ENCODE data around the gene BORCS5. TPM values are rescaled to one million over a fixed set of nuclear protein-coding genes. Genes with fewer than 3 reads are reported as not detected.

BORCS5 gene
- polyA plus RNA-seq, 1 experiment = 13.6 TPM

GRCh38 chr12:12443431-12443878 lies 86.6 kb downstream of the BORCS5 start:
- Histone ChIP-seq H3K27me3 (ENCODE audit: control insufficient read depth, insufficient read depth, low read length) (no peaks in the 10 kb centered on the region), H3K9me3 (ENCODE audit: control insufficient read depth, insufficient read depth, low read length) (no peaks in the 10 kb centered on the region), H3K27ac (ENCODE audit: low read depth, low read length) (no peak overlapping the region), H3K4me3 (ENCODE audit: low read depth, low read length) (no peak overlapping the region)
- DNase-seq (ENCODE audit: low read depth, low spot score) = no peak
- ChIA-PET CTCF (interaction anchor here (0.6 kb wide), 1 partner anchor 271 kb away, joined by 3 read pairs; no protein-coding TSS in a partner anchor), POLR2A (no interaction called here)
- no peak for TF ChIP-seq CTCF (IDR thresholded peaks at IDR 0.05; ENCODE audit: low read depth, low read length)

GRCh38 chr12:12445165-12445881 lies 88.4 kb downstream of the BORCS5 start:
- Histone ChIP-seq H3K27me3 (ENCODE audit: control insufficient read depth, insufficient read depth, low read length) (no peaks in the 10 kb centered on the region), H3K4me3 (ENCODE audit: low read depth, low read length) (no peak overlapping the region), H3K9me3 (ENCODE audit: control insufficient read depth, insufficient read depth, low read length) (no peaks in the 10 kb centered on the region), H3K27ac (ENCODE audit: low read depth, low read length) (no peak overlapping the region)
- DNase-seq (ENCODE audit: low read depth, low spot score) = no peak
- no peak for TF ChIP-seq CTCF (IDR thresholded peaks at IDR 0.05; ENCODE audit: low read depth, low read length)
- POLR2A ChIA-PET = no interaction called here
- CTCF ChIA-PET = no interaction called here

- POLR2A ChIA-PET = no interaction called here
These were observed 89.0 kb downstream of the BORCS5 start for GRCh38 chr12:12445882-12446181.

GRCh38 chr12:12446786-12447185 lies 89.9 kb downstream of the BORCS5 start:
- Histone ChIP-seq H3K4me3 (ENCODE audit: low read depth, low read length) (no peak overlapping the region), H3K27ac (ENCODE audit: low read depth, low read length) (no peak overlapping the region), H3K9me3 (ENCODE audit: control insufficient read depth, insufficient read depth, low read length) (no peaks in the 10 kb centered on the region; the same call in 1 of the 2 replicates), H3K27me3 (ENCODE audit: control insufficient read depth, insufficient read depth, low read length) (no peaks in the 10 kb centered on the region)
- POLR2A ChIA-PET = interaction anchor here (0.5 to 1.1 kb wide), 2 partner anchors 16 to 55 kb away, joined by 3 to 8 read pairs; no protein-coding TSS in a partner anchor
- CTCF ChIA-PET = interaction anchor here (0.7 kb wide), 1 partner anchor 44 kb away, joined by 3 read pairs; no protein-coding TSS in a partner anchor
- no peak for TF ChIP-seq CTCF (IDR thresholded peaks at IDR 0.05; ENCODE audit: low read depth, low read length)
- DNase-seq (ENCODE audit: low read depth, low spot score) = no peak

More at GRCh38 chr12:12445882-12446181, 89.0 kb downstream of the BORCS5 start:
- no peak for TF ChIP-seq CTCF (IDR thresholded peaks at IDR 0.05; ENCODE audit: low read depth, low read length)
- Histone ChIP-seq H3K4me3 (ENCODE audit: low read depth, low read length) (no peak overlapping the region), H3K9me3 (ENCODE audit: control insufficient read depth, insufficient read depth, low read length) (no peaks in the 10 kb centered on the region), H3K27ac (ENCODE audit: low read depth, low read length) (no peak overlapping the region), H3K27me3 (ENCODE audit: control insufficient read depth, insufficient read depth, low read length) (no peaks in the 10 kb centered on the region)
- DNase-seq (ENCODE audit: low read depth, low spot score) = no peak
- CTCF ChIA-PET = no interaction called here

- POLR2A ChIA-PET = interaction anchor here (1.1 kb wide), 1 partner anchor 16 kb away, joined by 8 read pairs; no protein-coding TSS in a partner anchor
- CTCF ChIA-PET = no interaction called here
- Histone ChIP-seq H3K9me3 (ENCODE audit: control insufficient read depth, insufficient read depth, low read length) (no peaks in the 10 kb centered on the region; the same call in 1 of the 2 replicates), H3K4me3 (ENCODE audit: low read depth, low read length) (no peak overlapping the region), H3K27me3 (ENCODE audit: control insufficient read depth, insufficient read depth, low read length) (no peaks in the 10 kb centered on the region), H3K27ac (ENCODE audit: low read depth, low read length) (no peak overlapping the region)
- no peak for DNase-seq (ENCODE audit: low read depth, low spot score)
- no peak for TF ChIP-seq CTCF (IDR thresholded peaks at IDR 0.05; ENCODE audit: low read depth, low read length)
These were observed 90.4 kb downstream of the BORCS5 start for GRCh38 chr12:12447236-12447635.
